Measurements from ENCODE around the gene TOR3A. TPM values are rescaled to one million over a fixed set of nuclear protein-coding genes. Genes with fewer than 3 reads are reported as not detected.

Gene TOR3A
- total RNA-seq, 3 donors from 2014 or later (not counting 1 experiment from before 2014, with no cell fraction given) = 22.7 to 33.3 (median 29.0) TPM

DNA sequence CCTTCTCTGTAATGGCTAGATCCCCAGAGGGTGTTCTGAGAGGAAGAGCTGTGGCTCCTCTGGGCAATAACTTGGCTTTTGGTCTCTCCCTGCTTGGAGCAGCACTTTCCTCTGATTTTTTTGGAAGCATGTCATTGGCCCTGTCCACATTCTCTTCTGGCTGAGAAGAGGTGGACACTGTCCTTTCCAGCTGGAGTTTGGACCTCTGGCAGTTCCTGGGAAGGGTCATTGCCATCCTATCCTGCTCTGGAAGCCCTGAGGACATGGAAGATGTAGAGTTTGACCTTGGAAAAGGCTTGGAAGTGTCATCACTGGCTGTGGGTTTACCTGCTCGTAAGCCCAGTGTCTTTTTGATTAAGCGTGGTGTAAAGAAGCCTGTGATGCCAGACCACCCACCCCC, 26.8 kb downstream of the TOR3A start:
- H3K36me3 ChIP-seq (ENCODE audit: control insufficient read depth, insufficient read depth, low read length) = peaks cover 22% of the 10 kb centered on the region
- H3K4me3 ChIP-seq (ENCODE audit: low read length) = no peak overlapping the region
- Mint-ChIP-seq H3K36me3 (peaks cover 7% of the 10 kb centered on the region), H3K4me3 (no peak overlapping the region), H3K27ac (no peak overlapping the region), H3K4me1 (no peaks in the 10 kb centered on the region), H3K9me3 (no peaks in the 10 kb centered on the region), H3K27me3 (ENCODE audit: low read depth in 2 of 2) (no peaks in the 10 kb centered on the region)
- ATAC-seq = no peak
- no peaks in the 10 kb centered on the region for H3K9me3 ChIP-seq (ENCODE audit: control insufficient read depth, insufficient read depth, low read length)
- WGBS (ENCODE audit: insufficient coverage) = 100% methylated on average over 2 of the region's 2 CpGs
- H3K27ac ChIP-seq (ENCODE audit: low read length) = no peak overlapping the region
- DNase-seq = no peak
- H3K4me1 ChIP-seq (ENCODE audit: control insufficient read depth, insufficient read depth, low read length) = no peaks in the 10 kb centered on the region
- no peaks in the 10 kb centered on the region for H3K27me3 ChIP-seq (ENCODE audit: control insufficient read depth, insufficient read depth, low read length)
- intact Hi-C loops (cut with micrococcal nuclease) = no loop called here
- TF ChIP-seq, protein P1, sequence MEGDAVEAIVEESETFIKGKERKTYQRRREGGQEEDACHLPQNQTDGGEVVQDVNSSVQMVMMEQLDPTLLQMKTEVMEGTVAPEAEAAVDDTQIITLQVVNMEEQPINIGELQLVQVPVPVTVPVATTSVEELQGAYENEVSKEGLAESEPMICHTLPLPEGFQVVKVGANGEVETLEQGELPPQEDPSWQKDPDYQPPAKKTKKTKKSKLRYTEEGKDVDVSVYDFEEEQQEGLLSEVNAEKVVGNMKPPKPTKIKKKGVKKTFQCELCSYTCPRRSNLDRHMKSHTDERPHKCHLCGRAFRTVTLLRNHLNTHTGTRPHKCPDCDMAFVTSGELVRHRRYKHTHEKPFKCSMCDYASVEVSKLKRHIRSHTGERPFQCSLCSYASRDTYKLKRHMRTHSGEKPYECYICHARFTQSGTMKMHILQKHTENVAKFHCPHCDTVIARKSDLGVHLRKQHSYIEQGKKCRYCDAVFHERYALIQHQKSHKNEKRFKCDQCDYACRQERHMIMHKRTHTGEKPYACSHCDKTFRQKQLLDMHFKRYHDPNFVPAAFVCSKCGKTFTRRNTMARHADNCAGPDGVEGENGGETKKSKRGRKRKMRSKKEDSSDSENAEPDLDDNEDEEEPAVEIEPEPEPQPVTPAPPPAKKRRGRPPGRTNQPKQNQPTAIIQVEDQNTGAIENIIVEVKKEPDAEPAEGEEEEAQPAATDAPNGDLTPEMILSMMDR (IDR thresholded peaks at IDR 0.05) = no peak

DNA sequence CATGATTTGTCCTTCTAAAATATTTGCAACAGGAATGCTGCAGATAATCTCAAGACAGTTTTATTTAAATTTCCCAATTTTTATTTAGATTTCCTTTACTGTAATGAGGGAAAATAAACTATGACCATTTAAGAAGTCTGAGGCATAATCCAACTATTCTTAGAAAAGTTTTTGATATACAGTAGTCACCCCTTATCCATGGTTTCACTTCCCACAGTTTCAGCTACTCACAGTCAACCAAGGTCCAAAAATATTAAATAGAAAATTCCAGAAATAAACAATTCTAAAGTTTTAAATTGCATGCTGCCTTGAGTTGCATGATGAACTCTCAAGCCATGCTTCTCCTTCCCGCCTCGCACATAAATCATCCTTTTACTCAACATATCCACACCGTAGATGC, 33.3 kb downstream of the TOR3A start:
- Histone ChIP-seq H3K36me3 (ENCODE audit: control insufficient read depth, insufficient read depth, low read length) (peaks cover 17% of the 10 kb centered on the region), H3K4me3 (ENCODE audit: low read length) (no peak overlapping the region), H3K27me3 (ENCODE audit: control insufficient read depth, insufficient read depth, low read length) (no peaks in the 10 kb centered on the region), H3K27ac (ENCODE audit: low read length) (no peak overlapping the region), H3K4me1 (ENCODE audit: control insufficient read depth, insufficient read depth, low read length) (no peaks in the 10 kb centered on the region), H3K9me3 (ENCODE audit: control insufficient read depth, insufficient read depth, low read length) (no peaks in the 10 kb centered on the region)
- peaks cover 7% of the 10 kb centered on the region for H3K36me3 Mint-ChIP-seq
- no peak overlapping the region for H3K4me3 Mint-ChIP-seq
- H3K27me3 Mint-ChIP-seq (ENCODE audit: low read depth in 2 of 2) = no peaks in the 10 kb centered on the region
- no peak for ATAC-seq
- H3K27ac Mint-ChIP-seq = no peak overlapping the region
- intact Hi-C loops (cut with micrococcal nuclease) = no loop called here
- no peak for DNase-seq
- TF ChIP-seq, protein P1 (IDR thresholded peaks at IDR 0.05) = no peak
- no peaks in the 10 kb centered on the region for H3K9me3 Mint-ChIP-seq
- no peaks in the 10 kb centered on the region for H3K4me1 Mint-ChIP-seq
- 98% methylated on average over 3 of the region's 3 CpGs for WGBS (ENCODE audit: insufficient coverage)

DNA sequence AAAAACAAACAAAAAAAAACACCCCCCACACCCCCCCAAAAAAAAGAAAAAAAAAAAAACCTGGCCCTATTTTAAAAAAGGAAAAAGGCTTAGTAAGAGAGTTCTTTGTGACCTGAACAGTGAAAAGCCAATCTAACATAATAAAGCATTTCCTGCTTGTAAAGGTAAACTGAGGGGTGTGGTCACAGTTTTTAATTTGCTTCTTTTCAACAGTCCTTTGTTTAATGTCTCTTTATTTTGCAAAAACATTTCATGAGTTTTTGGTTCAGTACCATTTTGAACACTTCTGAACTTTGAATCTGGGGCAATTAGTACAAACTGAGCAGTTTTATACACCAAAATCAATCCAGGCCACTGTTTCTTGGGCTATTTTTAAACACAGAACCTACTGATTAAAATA, 37.6 kb downstream of the TOR3A start:
- peaks cover 13% of the 10 kb centered on the region for H3K36me3 ChIP-seq (ENCODE audit: control insufficient read depth, insufficient read depth, low read length)
- DNase-seq (no peak), ATAC-seq (no peak)
- no peak overlapping the region for H3K27ac ChIP-seq (ENCODE audit: low read length)
- peaks cover 2% of the 10 kb centered on the region for H3K36me3 Mint-ChIP-seq
- intact Hi-C loops (cut with micrococcal nuclease) = no loop called here
- no peaks in the 10 kb centered on the region for H3K4me1 ChIP-seq (ENCODE audit: control insufficient read depth, insufficient read depth, low read length)
- H3K4me3 ChIP-seq (ENCODE audit: low read length) = no peak overlapping the region
- no peak overlapping the region for H3K4me3 Mint-ChIP-seq
- no peaks in the 10 kb centered on the region for H3K9me3 Mint-ChIP-seq
- no peaks in the 10 kb centered on the region for H3K4me1 Mint-ChIP-seq
- TF ChIP-seq, protein P1 (IDR thresholded peaks at IDR 0.05) = no peak
- no peaks in the 10 kb centered on the region for H3K27me3 ChIP-seq (ENCODE audit: control insufficient read depth, insufficient read depth, low read length)
- no peaks in the 10 kb centered on the region for H3K9me3 ChIP-seq (ENCODE audit: control insufficient read depth, insufficient read depth, low read length)
- no peaks in the 10 kb centered on the region for H3K27me3 Mint-ChIP-seq (ENCODE audit: low read depth in 2 of 2)
- H3K27ac Mint-ChIP-seq = no peak overlapping the region

DNA sequence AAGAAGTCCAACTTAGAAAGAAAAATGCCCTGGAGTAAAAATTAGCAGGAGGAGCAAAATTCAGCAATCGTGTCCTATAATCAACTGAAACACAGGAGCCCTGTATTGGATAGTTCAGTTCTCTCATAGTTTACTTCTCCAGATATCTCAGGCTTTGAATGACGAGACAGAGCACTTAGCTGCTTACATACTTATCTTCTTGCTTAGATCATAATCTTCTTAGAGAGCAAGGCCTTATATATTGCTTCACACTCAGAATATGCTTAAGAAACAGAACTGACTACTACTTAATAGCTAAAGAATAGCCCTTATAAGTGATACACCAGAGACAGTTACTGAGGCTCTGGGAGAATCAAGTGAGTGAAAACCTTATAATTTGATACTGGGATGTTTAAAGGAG, 38.9 kb downstream of the TOR3A start:
- intact Hi-C loops (cut with micrococcal nuclease) = loop anchor here (1.0 kb wide), 1 partner anchor 249 kb away; no protein-coding TSS in a partner anchor
- Mint-ChIP-seq H3K27me3 (ENCODE audit: low read depth in 2 of 2) (no peaks in the 10 kb centered on the region), H3K9me3 (no peaks in the 10 kb centered on the region), H3K36me3 (no peaks in the 10 kb centered on the region), H3K4me3 (no peak overlapping the region), H3K27ac (no peak overlapping the region), H3K4me1 (no peaks in the 10 kb centered on the region)
- ATAC-seq (no peak), DNase-seq (no peak)
- Histone ChIP-seq H3K4me1 (ENCODE audit: control insufficient read depth, insufficient read depth, low read length) (no peaks in the 10 kb centered on the region), H3K9me3 (ENCODE audit: control insufficient read depth, insufficient read depth, low read length) (no peaks in the 10 kb centered on the region), H3K36me3 (ENCODE audit: control insufficient read depth, insufficient read depth, low read length) (peaks cover 13% of the 10 kb centered on the region), H3K4me3 (ENCODE audit: low read length) (no peak overlapping the region), H3K27me3 (ENCODE audit: control insufficient read depth, insufficient read depth, low read length) (no peaks in the 10 kb centered on the region), H3K27ac (ENCODE audit: low read length) (no peak overlapping the region)
- TF ChIP-seq, protein P1 (IDR thresholded peaks at IDR 0.05) = no peak
- WGBS (ENCODE audit: insufficient coverage) = 100% methylated on average over 2 of the region's 2 CpGs
